ENCODE results near the gene PVALEF.

The PVALEF gene

DNA sequence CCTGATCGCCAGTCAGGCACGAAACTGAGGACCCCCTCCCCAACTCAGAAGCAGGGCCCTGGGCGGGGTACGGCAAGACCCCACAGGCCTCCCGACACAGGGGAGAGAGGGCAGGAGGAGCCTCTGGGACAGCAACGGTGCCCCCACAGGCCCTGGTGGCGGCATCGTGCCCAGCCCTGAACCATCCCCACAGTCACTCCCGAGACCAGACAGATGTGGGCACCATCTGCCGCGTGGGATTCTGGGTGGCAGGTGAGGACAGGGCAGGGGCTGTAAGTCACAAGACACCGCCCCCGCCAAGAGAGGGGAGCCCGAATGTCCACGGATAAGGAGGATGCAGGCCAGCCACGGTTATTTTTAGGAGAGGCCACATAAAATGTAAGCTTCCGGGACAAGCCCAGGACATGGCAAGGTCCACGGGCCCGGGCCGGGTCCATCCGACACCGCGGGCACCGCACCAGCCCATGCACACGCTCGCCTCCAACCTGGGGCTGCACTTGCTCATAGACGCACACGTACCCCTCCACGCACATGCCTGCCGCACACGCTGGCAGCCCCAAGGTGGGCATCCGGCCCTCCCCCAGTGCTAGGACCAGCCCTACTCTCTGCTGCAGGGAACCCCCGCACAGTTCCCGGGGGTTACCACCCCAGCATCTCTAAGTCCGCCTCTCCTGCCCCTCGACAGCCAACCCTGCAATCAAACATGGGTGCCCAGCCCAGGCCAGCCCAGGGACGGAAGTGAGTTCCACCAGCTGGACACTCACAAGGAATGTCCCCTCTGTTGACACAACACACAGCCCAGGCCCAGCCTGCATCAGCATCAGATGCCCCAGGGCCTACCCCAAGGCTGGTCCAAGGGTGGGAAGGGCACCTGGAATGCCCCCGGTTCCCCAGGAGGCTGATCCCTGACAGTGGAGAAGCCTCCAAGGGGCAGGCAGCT is 8.2 kb upstream of the PVALEF start:
- no peak overlapping the region for H4K8ac ChIP-seq (ENCODE audit: low read depth, low read length)
- H2BK15ac ChIP-seq (replicated peaks; ENCODE audit: low read depth): no peak overlapping the region
- H2AK5ac ChIP-seq (ENCODE audit: low read length): no peak overlapping the region
- no peaks in the 10 kb centered on the region for H3K4me1 ChIP-seq (ENCODE audit: control insufficient read depth, low read depth, low read length)
- no peak overlapping the region for H3K9ac ChIP-seq (ENCODE audit: low read length)
- no peak overlapping the region for H2BK5ac ChIP-seq (ENCODE audit: low read length)
- H3K79me2 ChIP-seq (ENCODE audit: control insufficient read depth, insufficient read depth, low read length): no peaks in the 10 kb centered on the region
- no peak overlapping the region for H3K23ac ChIP-seq (ENCODE audit: low read length)
- H3K18ac ChIP-seq (ENCODE audit: low read length): no peak overlapping the region
- DNase-seq: no peak
- H3K27me3 ChIP-seq (ENCODE audit: insufficient read depth, low read length, poor library complexity): no peaks in the 10 kb centered on the region
- H3K4me2 ChIP-seq (ENCODE audit: low read length): no peak overlapping the region
- no peaks in the 10 kb centered on the region for H3K36me3 ChIP-seq (ENCODE audit: control insufficient read depth, insufficient read depth, low read length)
- no peak overlapping the region for H3K56ac ChIP-seq (ENCODE audit: low read length)
- no CpG with 5 or more reads among the region's 38 CpGs for WGBS (ENCODE audit: extremely low coverage, insufficient coverage, low lambda C conversion rate)
- no peak overlapping the region for H3K4me3 ChIP-seq (ENCODE audit: low read length)
- no peaks in the 10 kb centered on the region for H3K79me1 ChIP-seq (ENCODE audit: low read length)
- no peak overlapping the region for H2BK120ac ChIP-seq (ENCODE audit: low read depth, low read length)
- no peak overlapping the region for H3K4ac ChIP-seq (ENCODE audit: low read depth, low read length)
- H4K5ac ChIP-seq (ENCODE audit: low read length): no peak overlapping the region
- no peak overlapping the region for H3K27ac ChIP-seq (ENCODE audit: low read depth, low read length)

DNA sequence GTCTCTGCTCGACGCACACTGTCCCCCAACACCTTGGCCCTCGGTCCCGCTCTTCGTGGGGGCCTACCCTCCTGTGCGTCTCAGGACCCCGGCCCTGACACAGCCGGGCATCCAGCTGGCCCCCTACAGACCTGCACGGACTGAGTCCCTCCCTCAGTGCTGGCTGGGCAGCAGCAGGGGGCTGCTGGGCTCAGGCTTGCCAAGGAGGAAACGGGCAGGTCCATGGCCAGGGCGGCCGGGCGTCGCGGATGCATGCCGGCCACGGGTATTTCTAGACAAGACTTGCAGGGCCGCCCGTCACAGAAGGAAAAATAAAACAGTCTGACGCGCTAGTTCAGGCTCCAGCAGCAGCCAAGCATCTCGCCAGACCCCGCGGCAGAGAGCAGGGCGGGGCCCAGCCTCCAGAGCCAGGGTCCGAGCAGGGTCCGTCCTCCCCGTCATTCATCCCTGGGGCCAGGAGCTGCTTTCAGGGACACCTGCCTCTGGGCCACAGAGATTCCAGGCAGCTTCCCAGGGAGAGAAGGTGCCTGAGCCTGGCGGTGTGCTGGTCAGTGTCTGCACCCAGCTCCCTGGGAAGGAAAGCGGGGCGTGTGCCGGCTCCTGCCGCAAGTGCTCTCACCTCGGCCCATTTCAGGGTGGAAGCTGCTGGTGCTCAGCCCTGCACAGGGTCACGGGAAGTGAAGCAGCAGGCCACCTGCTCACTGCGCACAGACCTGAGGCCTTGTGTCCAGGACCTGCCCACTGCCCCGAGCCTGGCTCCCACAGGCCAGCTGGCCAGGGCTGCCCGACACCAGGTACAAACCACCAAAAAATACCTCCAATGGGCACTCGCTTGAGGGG is 7.2 kb upstream of the PVALEF start:
- H4K5ac ChIP-seq (ENCODE audit: low read length): no peak overlapping the region
- no CpG with 5 or more reads among the region's 39 CpGs for WGBS (ENCODE audit: extremely low coverage, insufficient coverage, low lambda C conversion rate)
- no peak overlapping the region for H3K4me3 ChIP-seq (ENCODE audit: low read length)

DNA sequence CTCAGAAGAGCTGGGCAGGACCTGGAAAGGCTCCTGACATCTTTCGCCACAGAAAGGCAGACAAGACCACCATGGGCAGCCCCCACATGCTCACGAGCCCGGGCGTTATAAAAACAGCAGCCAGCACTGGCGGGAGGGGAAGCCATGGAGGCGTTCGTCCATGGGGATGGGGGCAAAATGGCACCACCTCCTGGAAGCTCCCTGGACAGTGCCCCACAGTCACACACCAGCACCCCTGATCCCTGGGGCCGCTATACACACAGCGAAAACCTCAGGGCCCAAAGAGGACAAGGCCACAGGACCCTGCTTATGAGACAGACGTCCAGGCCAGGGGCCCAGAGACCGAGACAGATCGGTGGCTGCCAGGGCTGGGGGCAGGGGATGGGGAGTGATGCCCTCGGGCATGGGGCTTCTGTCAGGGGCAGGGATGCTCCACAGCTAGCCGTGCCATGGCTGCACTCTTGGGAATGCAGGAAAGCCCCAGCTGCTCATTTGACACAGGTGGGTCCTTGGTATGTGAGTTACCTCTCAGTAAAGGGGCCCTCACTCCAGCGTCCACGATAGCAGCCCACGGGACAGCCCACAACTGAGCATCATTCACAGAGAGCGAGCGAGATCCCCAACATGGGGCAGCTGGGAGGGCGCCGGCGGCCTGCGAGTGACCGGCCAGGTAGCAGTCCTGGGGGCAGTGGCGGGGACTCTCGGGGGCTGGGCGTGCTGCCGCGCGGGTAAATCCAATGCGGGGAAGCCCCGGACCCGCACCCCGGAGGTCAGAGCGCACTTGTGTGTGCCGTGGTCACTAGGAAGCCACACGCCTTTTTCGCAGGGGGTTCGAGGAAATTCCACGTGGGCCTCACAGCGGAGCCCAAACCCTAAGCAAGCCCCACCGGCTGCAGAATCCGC is 6.4 kb upstream of the PVALEF start:
- no peak overlapping the region for H4K8ac ChIP-seq (ENCODE audit: low read depth, low read length)
- H3K9ac ChIP-seq (ENCODE audit: low read length): no peak overlapping the region
- no peak overlapping the region for H2BK15ac ChIP-seq (replicated peaks; ENCODE audit: low read depth)
- DNase-seq: no peak
- H4K5ac ChIP-seq (ENCODE audit: low read length): no peak overlapping the region
- no peak overlapping the region for H3K23ac ChIP-seq (ENCODE audit: low read length)
- WGBS (ENCODE audit: extremely low coverage, insufficient coverage, low lambda C conversion rate): no CpG with 5 or more reads among the region's 43 CpGs
- no peak overlapping the region for H2BK5ac ChIP-seq (ENCODE audit: low read length)
- no peak overlapping the region for H2BK120ac ChIP-seq (ENCODE audit: low read depth, low read length)
- H3K18ac ChIP-seq (ENCODE audit: low read length): no peak overlapping the region
- no peak overlapping the region for H3K4me3 ChIP-seq (ENCODE audit: low read length)
- H3K27ac ChIP-seq (ENCODE audit: low read depth, low read length): no peak overlapping the region
- no peaks in the 10 kb centered on the region for H3K79me2 ChIP-seq (ENCODE audit: control insufficient read depth, insufficient read depth, low read length)
- H3K56ac ChIP-seq (ENCODE audit: low read length): no peak overlapping the region
- no peak overlapping the region for H3K4ac ChIP-seq (ENCODE audit: low read depth, low read length)
- H3K79me1 ChIP-seq (ENCODE audit: low read length): no peaks in the 10 kb centered on the region
- H3K36me3 ChIP-seq (ENCODE audit: control insufficient read depth, insufficient read depth, low read length): no peaks in the 10 kb centered on the region
- H2AK5ac ChIP-seq (ENCODE audit: low read length): no peak overlapping the region
- no peaks in the 10 kb centered on the region for H3K4me1 ChIP-seq (ENCODE audit: control insufficient read depth, low read depth, low read length)
- no peaks in the 10 kb centered on the region for H3K27me3 ChIP-seq (ENCODE audit: insufficient read depth, low read length, poor library complexity)
- no peak overlapping the region for H3K4me2 ChIP-seq (ENCODE audit: low read length)

More for the DNA sequence above, 7.2 kb upstream of the PVALEF start:
- H2BK15ac ChIP-seq (replicated peaks; ENCODE audit: low read depth): no peak overlapping the region
- no peak overlapping the region for H2AK5ac ChIP-seq (ENCODE audit: low read length)
- no peak overlapping the region for H2BK5ac ChIP-seq (ENCODE audit: low read length)
- no peaks in the 10 kb centered on the region for H3K36me3 ChIP-seq (ENCODE audit: control insufficient read depth, insufficient read depth, low read length)
- no peak overlapping the region for H3K56ac ChIP-seq (ENCODE audit: low read length)
- no peak overlapping the region for H3K4me2 ChIP-seq (ENCODE audit: low read length)
- H3K79me1 ChIP-seq (ENCODE audit: low read length): no peaks in the 10 kb centered on the region
- no peak overlapping the region for H2BK120ac ChIP-seq (ENCODE audit: low read depth, low read length)
- H3K18ac ChIP-seq (ENCODE audit: low read length): no peak overlapping the region
- no peaks in the 10 kb centered on the region for H3K79me2 ChIP-seq (ENCODE audit: control insufficient read depth, insufficient read depth, low read length)
- H3K23ac ChIP-seq (ENCODE audit: low read length): no peak overlapping the region
- H3K4me1 ChIP-seq (ENCODE audit: control insufficient read depth, low read depth, low read length): no peaks in the 10 kb centered on the region
- H3K4ac ChIP-seq (ENCODE audit: low read depth, low read length): no peak overlapping the region
- no peak for DNase-seq
- no peaks in the 10 kb centered on the region for H3K27me3 ChIP-seq (ENCODE audit: insufficient read depth, low read length, poor library complexity)
- H3K27ac ChIP-seq (ENCODE audit: low read depth, low read length): no peak overlapping the region
- no peak overlapping the region for H4K8ac ChIP-seq (ENCODE audit: low read depth, low read length)
- H3K9ac ChIP-seq (ENCODE audit: low read length): no peak overlapping the region

DNA sequence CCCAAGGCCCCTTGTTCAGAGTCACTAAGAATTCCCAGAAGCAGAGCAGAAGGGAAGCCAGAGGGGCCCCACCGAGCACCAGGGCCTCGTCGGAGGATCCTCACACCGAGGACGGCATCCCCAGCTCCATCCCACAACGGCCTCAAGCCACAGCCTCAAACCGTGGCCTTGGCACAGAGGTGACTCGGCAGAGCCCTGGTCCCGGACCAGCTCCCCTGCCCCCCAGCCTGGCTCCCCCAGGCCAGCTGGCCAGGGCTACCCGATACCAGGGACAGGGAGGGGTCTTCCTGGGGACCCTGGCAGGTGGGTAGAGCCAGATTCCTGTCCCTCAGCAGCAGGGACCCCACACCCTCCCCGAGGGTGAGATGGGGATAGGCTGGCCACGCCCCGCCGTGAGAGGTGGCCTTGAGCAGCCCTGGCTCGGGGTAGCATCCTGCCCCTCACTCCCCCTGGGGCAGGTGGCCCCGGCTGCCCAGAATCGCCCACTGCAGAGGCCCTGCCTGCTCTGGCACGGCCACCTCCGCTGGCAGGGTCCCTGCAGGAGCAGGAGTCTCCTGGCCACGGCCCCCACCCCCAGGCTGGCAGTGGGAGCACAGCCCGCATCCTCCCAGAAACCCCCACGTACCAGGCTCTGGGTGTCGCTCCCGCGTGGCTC is 5.6 kb upstream of the PVALEF start:
- Histone ChIP-seq H3K56ac (ENCODE audit: low read length) (no peak overlapping the region), H3K9ac (ENCODE audit: low read length) (no peak overlapping the region), H2BK5ac (ENCODE audit: low read length) (no peak overlapping the region), H3K79me1 (ENCODE audit: low read length) (no peaks in the 10 kb centered on the region), H3K4me3 (ENCODE audit: low read length) (no peak overlapping the region), H3K4me2 (ENCODE audit: low read length) (no peak overlapping the region), H3K27ac (ENCODE audit: low read depth, low read length) (no peak overlapping the region), H3K79me2 (ENCODE audit: control insufficient read depth, insufficient read depth, low read length) (no peaks in the 10 kb centered on the region), H3K18ac (ENCODE audit: low read length) (no peak overlapping the region), H2BK120ac (ENCODE audit: low read depth, low read length) (no peak overlapping the region), H3K4ac (ENCODE audit: low read depth, low read length) (no peak overlapping the region), H3K27me3 (ENCODE audit: insufficient read depth, low read length, poor library complexity) (no peaks in the 10 kb centered on the region), H3K23ac (ENCODE audit: low read length) (no peak overlapping the region), H3K36me3 (ENCODE audit: control insufficient read depth, insufficient read depth, low read length) (no peaks in the 10 kb centered on the region), H4K5ac (ENCODE audit: low read length) (no peak overlapping the region), H2AK5ac (ENCODE audit: low read length) (no peak overlapping the region), H4K8ac (ENCODE audit: low read depth, low read length) (no peak overlapping the region), H2BK15ac (replicated peaks; ENCODE audit: low read depth) (no peak overlapping the region), H3K4me1 (ENCODE audit: control insufficient read depth, low read depth, low read length) (no peaks in the 10 kb centered on the region)
- no peak for DNase-seq
- no CpG with 5 or more reads among the region's 25 CpGs for WGBS (ENCODE audit: extremely low coverage, insufficient coverage, low lambda C conversion rate)

- no peak overlapping the region for H3K27ac ChIP-seq (ENCODE audit: low read depth, low read length)
- H3K23ac ChIP-seq (ENCODE audit: low read length): no peak overlapping the region
- no peak overlapping the region for H2BK5ac ChIP-seq (ENCODE audit: low read length)
- no peak for DNase-seq
- H3K56ac ChIP-seq (ENCODE audit: low read length): no peak overlapping the region
- no peak overlapping the region for H3K4me3 ChIP-seq (ENCODE audit: low read length)
- no peak overlapping the region for H3K4me2 ChIP-seq (ENCODE audit: low read length)
- no CpG with 5 or more reads among the region's 28 CpGs for WGBS (ENCODE audit: extremely low coverage, insufficient coverage, low lambda C conversion rate)
- H3K4me1 ChIP-seq (ENCODE audit: control insufficient read depth, low read depth, low read length): no peaks in the 10 kb centered on the region
- H2AK5ac ChIP-seq (ENCODE audit: low read length): no peak overlapping the region
- H3K9ac ChIP-seq (ENCODE audit: low read length): no peak overlapping the region
- H3K79me1 ChIP-seq (ENCODE audit: low read length): no peaks in the 10 kb centered on the region
- H3K27me3 ChIP-seq (ENCODE audit: insufficient read depth, low read length, poor library complexity): no peaks in the 10 kb centered on the region
- H3K4ac ChIP-seq (ENCODE audit: low read depth, low read length): no peak overlapping the region
- H2BK15ac ChIP-seq (replicated peaks; ENCODE audit: low read depth): no peak overlapping the region
- no peaks in the 10 kb centered on the region for H3K79me2 ChIP-seq (ENCODE audit: control insufficient read depth, insufficient read depth, low read length)
- H4K8ac ChIP-seq (ENCODE audit: low read depth, low read length): no peak overlapping the region
- no peak overlapping the region for H2BK120ac ChIP-seq (ENCODE audit: low read depth, low read length)
- H4K5ac ChIP-seq (ENCODE audit: low read length): no peak overlapping the region
- H3K36me3 ChIP-seq (ENCODE audit: control insufficient read depth, insufficient read depth, low read length): no peaks in the 10 kb centered on the region
- no peak overlapping the region for H3K18ac ChIP-seq (ENCODE audit: low read length)
These were observed 5.0 kb upstream of the PVALEF start for GRCh38 chr17:81160306-81160705.
